Measurements from ENCODE around the gene DCTN2. TPM values are rescaled to one million over a fixed set of nuclear protein-coding genes. Genes with fewer than 3 reads are reported as not detected.

The DCTN2 gene
- polyA plus RNA-seq, 1 of the 3 experiments (the other 2 are of a cell fraction): 122 TPM

DNA sequence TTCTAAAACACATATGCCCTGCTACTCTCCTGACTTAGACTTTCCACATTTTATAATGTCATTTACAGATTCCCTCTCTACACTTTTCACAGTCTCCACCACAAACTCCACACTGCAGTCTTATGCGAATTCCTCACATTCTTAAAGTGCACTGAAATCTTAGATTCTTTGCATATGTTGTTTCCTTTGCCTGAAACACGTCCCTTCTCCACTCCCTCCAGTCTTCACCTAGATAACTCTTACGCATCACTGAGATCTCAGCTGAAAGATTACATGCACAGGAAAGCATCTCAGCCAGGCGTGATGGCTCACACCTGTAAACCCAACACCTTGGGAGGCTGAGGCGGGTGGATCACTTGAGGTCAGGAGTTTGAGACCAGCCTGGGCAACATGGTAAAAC is 63.5 kb downstream of the DCTN2 start:
- 68% methylated on average over 5 of the region's 5 CpGs for WGBS (ENCODE audit: low lambda C conversion rate)
- no peak overlapping the region for H3K27ac ChIP-seq (ENCODE audit: low read depth in 2 of 2, low read length in 1 of 2)
- DNase-seq: no peak
- H2AFZ ChIP-seq (ENCODE audit: low read depth): no peak overlapping the region
- POLR2A ChIA-PET: no interaction called here
- H3K9me2 ChIP-seq: no peaks in the 10 kb centered on the region
- H3K27me3 ChIP-seq (ENCODE audit: insufficient read depth): no peaks in the 10 kb centered on the region; the same call in 1 of the 2 replicates
- CTCF ChIA-PET: interaction anchor here (1.6 kb wide), 1 partner anchor 24 kb away, joined by 3 read pairs; the partner anchor contains the start of gene GLI1
- H3K36me3 ChIP-seq (replicated peaks in 1 of 2; ENCODE audit: control insufficient read depth in 1 of 2, insufficient read depth in 2 of 2, low read length in 1 of 2): no peaks in the 10 kb centered on the region
- peaks cover 7% of the 10 kb centered on the region for H3K79me2 ChIP-seq (ENCODE audit: insufficient read depth)
- no peak overlapping the region for H3K4me3 ChIP-seq (ENCODE audit: low read depth in 2 of 2, low read length in 1 of 2)
- TF ChIP-seq FOXM1 (IDR thresholded peaks at IDR 0.05; ENCODE audit: low read depth) (no peak), ELF1 (IDR thresholded peaks at IDR 0.05) (no peak), YY1 (IDR thresholded peaks at IDR 0.05; ENCODE audit: low read depth) (no peak), GABPA (IDR thresholded peaks at IDR 0.05; ENCODE audit: low read depth) (no peak), NRF1 (IDR thresholded peaks at IDR 0.05; ENCODE audit: low read depth, low read length) (no peak), RFX5 (IDR thresholded peaks at IDR 0.05; ENCODE audit: low read length) (no peak), FOXJ3 (CRISPR knock-in tag; IDR thresholded peaks at IDR 0.05) (no peak), TAF1 (IDR thresholded peaks at IDR 0.05; ENCODE audit: borderline replicate concordance, low read depth, low read length) (no peak), GATA2 (CRISPR knock-in tag; IDR thresholded peaks at IDR 0.05) (no peak), RAD21 (IDR thresholded peaks at IDR 0.05; ENCODE audit: low read length) (no peak)
- TF ChIP-seq, protein P1, sequence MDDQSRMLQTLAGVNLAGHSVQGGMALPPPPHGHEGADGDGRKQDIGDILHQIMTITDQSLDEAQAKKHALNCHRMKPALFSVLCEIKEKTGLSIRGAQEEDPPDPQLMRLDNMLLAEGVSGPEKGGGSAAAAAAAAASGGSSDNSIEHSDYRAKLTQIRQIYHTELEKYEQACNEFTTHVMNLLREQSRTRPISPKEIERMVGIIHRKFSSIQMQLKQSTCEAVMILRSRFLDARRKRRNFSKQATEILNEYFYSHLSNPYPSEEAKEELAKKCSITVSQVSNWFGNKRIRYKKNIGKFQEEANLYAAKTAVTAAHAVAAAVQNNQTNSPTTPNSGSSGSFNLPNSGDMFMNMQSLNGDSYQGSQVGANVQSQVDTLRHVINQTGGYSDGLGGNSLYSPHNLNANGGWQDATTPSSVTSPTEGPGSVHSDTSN (IDR thresholded peaks at IDR 0.05): no peak
- peak overlapping the region; percentile 10; the same call in 1 of the 2 replicates for H3K4me2 ChIP-seq
- peaks cover 5% of the 10 kb centered on the region for H3F3A ChIP-seq (replicated peaks; ENCODE audit: insufficient read depth)
- no peaks in the 10 kb centered on the region; a peak in 1 of 4 replicates for H3K4me1 ChIP-seq (ENCODE audit: control insufficient read depth in 1 of 2, insufficient read depth in 2 of 2, low read depth in 1 of 2, low read length in 1 of 2)
- no peaks in the 10 kb centered on the region for H3K9me3 ChIP-seq
- no peaks in the 10 kb centered on the region for H4K20me1 ChIP-seq (ENCODE audit: insufficient read depth)
- no peak overlapping the region for H3K9ac ChIP-seq

DNA sequence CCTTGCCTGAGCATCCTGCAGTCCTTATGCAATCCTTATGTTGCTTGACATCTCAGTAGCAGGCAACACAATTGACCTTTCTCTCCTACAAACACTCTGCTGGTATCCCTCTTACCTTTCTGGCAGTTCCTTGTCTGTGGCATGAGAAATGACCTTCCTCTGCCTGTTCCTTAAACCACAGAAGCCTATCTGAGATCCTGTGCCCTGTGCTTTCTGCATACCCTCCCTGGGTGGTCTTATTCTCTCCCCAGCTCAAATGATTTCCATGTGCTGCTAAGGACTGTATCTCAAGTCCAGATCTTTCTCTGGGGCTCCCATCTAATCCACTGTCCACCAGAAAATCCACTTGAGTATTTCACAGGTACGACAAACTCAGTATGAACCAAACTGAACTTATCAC is 65.3 kb downstream of the DCTN2 start:
- no peak for TF ChIP-seq RFX5 (IDR thresholded peaks at IDR 0.05; ENCODE audit: low read length)
- TF ChIP-seq, protein P1 (IDR thresholded peaks at IDR 0.05): no peak
- TF ChIP-seq GABPA (IDR thresholded peaks at IDR 0.05; ENCODE audit: low read depth): no peak
- no peak for TF ChIP-seq MXI1 (IDR thresholded peaks at IDR 0.05; ENCODE audit: low read depth, low read length)
- TF ChIP-seq RXRA (IDR thresholded peaks at IDR 0.05; ENCODE audit: borderline replicate concordance, low read depth): no peak
- no peak for TF ChIP-seq MEF2A (IDR thresholded peaks at IDR 0.05; ENCODE audit: borderline replicate concordance, low read depth)
- no peak for TF ChIP-seq TCF12 (IDR thresholded peaks at IDR 0.05)
- no peak for TF ChIP-seq CHD2 (IDR thresholded peaks at IDR 0.05; ENCODE audit: low read length, partially characterized antibody)
- TF ChIP-seq SMC3 (IDR thresholded peaks at IDR 0.05; ENCODE audit: low read depth, low read length): no peak
- no peak for TF ChIP-seq TEAD4 (IDR thresholded peaks at IDR 0.05; ENCODE audit: borderline replicate concordance, insufficient read depth)
- no peak for TF ChIP-seq TAF1 (IDR thresholded peaks at IDR 0.05; ENCODE audit: borderline replicate concordance, low read depth, low read length)
- Histone ChIP-seq H3K9me2 (no peaks in the 10 kb centered on the region), H3K79me2 (ENCODE audit: insufficient read depth) (no peaks in the 10 kb centered on the region), H3K4me1 (ENCODE audit: control insufficient read depth in 1 of 2, insufficient read depth in 2 of 2, low read depth in 1 of 2, low read length in 1 of 2) (no peaks in the 10 kb centered on the region; a peak in 1 of 4 replicates), H3F3A (replicated peaks; ENCODE audit: insufficient read depth) (peaks cover 5% of the 10 kb centered on the region), H3K9me3 (no peaks in the 10 kb centered on the region), H3K4me2 (no peak overlapping the region), H3K9ac (no peak overlapping the region), H3K27me3 (ENCODE audit: insufficient read depth) (peaks cover under 1% of the 10 kb centered on the region; the same call in 1 of the 2 replicates), H3K27ac (ENCODE audit: low read depth in 2 of 2, low read length in 1 of 2) (no peak overlapping the region), H2AFZ (ENCODE audit: low read depth) (no peak overlapping the region), H3K36me3 (replicated peaks in 1 of 2; ENCODE audit: control insufficient read depth in 1 of 2, insufficient read depth in 2 of 2, low read length in 1 of 2) (no peaks in the 10 kb centered on the region), H3K4me3 (ENCODE audit: low read depth in 2 of 2, low read length in 1 of 2) (no peak overlapping the region), H4K20me1 (ENCODE audit: insufficient read depth) (no peaks in the 10 kb centered on the region)
- DNase-seq: no peak
- POLR2A ChIA-PET: no interaction called here
- 65% methylated on average over 1 of the region's 1 CpG for WGBS (ENCODE audit: low lambda C conversion rate)
- CTCF ChIA-PET: interaction anchor here (1.8 to 2.7 kb wide), 2 partner anchors 19 to 23 kb away, joined by 9 to 14 read pairs; no protein-coding TSS in a partner anchor

Small RNAs within 50 kb of the gene (small RNA-seq; reads per million reads assigned to genes)
- gene MIR616: 0 reads per million in 7 experiments

Other genes with a start within 250 kb of the DCTN2 start
- 16.3 and 23.1 TPM in 2 replicates for gene R3HDM2, start 116.1 kb downstream of the DCTN2 start, polyA plus RNA-seq (2012; rRNA removed)
- 0.08 and 0.10 TPM in 2 replicates for gene INHBC, start 112.4 kb downstream of the DCTN2 start, polyA plus RNA-seq (2012; rRNA removed)
- gene INHBE, start 91.9 kb downstream of the DCTN2 start, polyA plus RNA-seq (2012; rRNA removed): 0.03 and 0.08 TPM in 2 replicates
- gene GLI1, start 87.4 kb downstream of the DCTN2 start, polyA plus RNA-seq (2012; rRNA removed): 0.67 and 0.90 TPM in 2 replicates
- gene ARHGAP9, start 67.3 kb downstream of the DCTN2 start, polyA plus RNA-seq (2012; rRNA removed): 0.66 and 1.0 TPM in 2 replicates
- gene MARS1, start 59.1 kb downstream of the DCTN2 start, polyA plus RNA-seq (2012; rRNA removed): 158 and 193 TPM in 2 replicates
- 26.3 and 36.5 TPM in 2 replicates for gene DDIT3, start 26.7 kb downstream of the DCTN2 start, polyA plus RNA-seq (2012; rRNA removed)
- gene MBD6, start 24.4 kb downstream of the DCTN2 start, polyA plus RNA-seq (2012; rRNA removed): 3.6 and 8.6 TPM in 2 replicates
- gene KIF5A, start 2.9 kb upstream of the DCTN2 start, polyA plus RNA-seq (2012; rRNA removed): 6.2 and 8.9 TPM in 2 replicates
- 34.2 and 40.1 TPM in 2 replicates for gene PIP4K2C, start 44.0 kb upstream of the DCTN2 start, polyA plus RNA-seq (2012; rRNA removed)
- gene DTX3, start 57.6 kb upstream of the DCTN2 start, polyA plus RNA-seq (2012; rRNA removed): 61.2 and 62.6 TPM in 2 replicates
- 48.1 and 51.6 TPM in 2 replicates for gene ARHGEF25, start 64.2 kb upstream of the DCTN2 start, polyA plus RNA-seq (2012; rRNA removed)
- 5.2 and 5.3 TPM in 2 replicates for gene B4GALNT1, start 86.0 kb upstream of the DCTN2 start, polyA plus RNA-seq (2012; rRNA removed)
- 280 and 362 TPM in 2 replicates for gene OS9, start 146.9 kb upstream of the DCTN2 start, polyA plus RNA-seq (2012; rRNA removed)
- 3.9 and 5.2 TPM in 2 replicates for gene AGAP2, start 191.6 kb upstream of the DCTN2 start, polyA plus RNA-seq (2012; rRNA removed)
- 36.8 and 42.8 TPM in 2 replicates for gene TSPAN31, start 197.8 kb upstream of the DCTN2 start, polyA plus RNA-seq (2012; rRNA removed)
- gene CDK4, start 205.1 kb upstream of the DCTN2 start, polyA plus RNA-seq (2012; rRNA removed): 324 and 395 TPM in 2 replicates
- gene MARCHF9, start 207.9 kb upstream of the DCTN2 start, polyA plus RNA-seq (2012; rRNA removed): 21.2 and 24.2 TPM in 2 replicates
- gene CYP27B1, start 219.9 kb upstream of the DCTN2 start, polyA plus RNA-seq (2012; rRNA removed): 1.7 and 2.3 TPM in 2 replicates
- 28.0 and 33.2 TPM in 2 replicates for gene METTL1, start 224.9 kb upstream of the DCTN2 start, polyA plus RNA-seq (2012; rRNA removed)
- gene EEF1AKMT3, start 225.4 kb upstream of the DCTN2 start, polyA plus RNA-seq (2012; rRNA removed): 10.3 and 10.8 TPM in 2 replicates
- gene TSFM, start 235.6 kb upstream of the DCTN2 start, polyA plus RNA-seq (2012; rRNA removed): 23.0 and 28.7 TPM in 2 replicates